ENCODE data around the gene IGF2BP2. TPM values are rescaled to one million over a fixed set of nuclear protein-coding genes. Genes with fewer than 3 reads are reported as not detected.
A peak's percentile ranks its signal among the peaks of the same experiment; 100 is the strongest.

IGF2BP2 gene
- total and polyA plus RNA-seq, 2 donors (not counting 1 experiment from before 2014, with no cell fraction given): 0.01 TPM; not detected in 1

GRCh38 chr3:185766329-185767001 lies 58.4 kb downstream of the IGF2BP2 start:
- ChIA-PET POLR2A (no interaction called here), CTCF (interaction anchor here (1.0 to 4.0 kb wide), 4 partner anchors 9 to 207 kb away, joined by 3 to 31 read pairs (median 10); no protein-coding TSS in a partner anchor)
- Histone ChIP-seq H3K4me3 (ENCODE audit: control extremely low read depth in 1 of 5, extremely low read depth in 1 of 5, insufficient read depth in 1 of 5, low read depth in 2 of 5, low read length in 4 of 5) (no peak overlapping the region), H4K20me1 (ENCODE audit: control insufficient read depth, insufficient read depth, low read length, poor library complexity, severe bottlenecking) (no peaks in the 10 kb centered on the region), H3K4me2 (replicated peaks; ENCODE audit: low read depth, low read length, poor library complexity, severe bottlenecking) (no peak overlapping the region), H3K27ac (ENCODE audit: low read length in 2 of 2) (no peak overlapping the region), H3K27me3 (replicated peaks in 1 of 4; ENCODE audit: control extremely low read depth in 1 of 4, control insufficient read depth in 3 of 4, insufficient read depth in 4 of 4, low read length in 3 of 4) (peaks cover 0 to 8% (median 2%) of the 10 kb centered on the region in 4 experiments), H3K79me2 (ENCODE audit: control insufficient read depth, insufficient read depth, low read length) (no peaks in the 10 kb centered on the region), H2AFZ (ENCODE audit: insufficient read depth, low read depth, low read length, poor library complexity, severe bottlenecking) (peak overlapping the region; percentile 9), H3K9me3 (ENCODE audit: control extremely low read depth in 1 of 3, control insufficient read depth in 2 of 3, insufficient read depth in 1 of 3, low read length in 2 of 3) (no peaks in the 10 kb centered on the region), H3K9ac (ENCODE audit: low read length) (no peak overlapping the region), H3K36me3 (replicated peaks in 1 of 2; ENCODE audit: control extremely low read depth in 1 of 2, control insufficient read depth in 1 of 2, extremely low read depth in 1 of 2, insufficient read depth in 2 of 2, low read length in 1 of 2) (no peaks in the 10 kb centered on the region), H3K4me1 (ENCODE audit: control insufficient read depth in 2 of 2, insufficient read depth in 2 of 2, low read length in 2 of 2) (no peaks in the 10 kb centered on the region)
- Mint-ChIP-seq H3K9me3 (ENCODE audit: insufficient read depth) (no peaks in the 10 kb centered on the region), H3K4me3 (no peak overlapping the region), H3K27me3 (peaks cover 22% of the 10 kb centered on the region), H3K4me1 (no peaks in the 10 kb centered on the region), H3K27ac (no peak overlapping the region)
- DNase-seq: no peak
- TF ChIP-seq CTCF (IDR thresholded peaks at IDR 0.05) (no peak), EZH2 (IDR thresholded peaks at IDR 0.05; ENCODE audit: borderline replicate concordance, insufficient read depth, low read depth, low read length, poor library complexity, severe bottlenecking) (no peak)
- intact Hi-C loops (cut with micrococcal nuclease): no loop called here
- no peak for ATAC-seq (ENCODE audit: low read depth)
- WGBS (ENCODE audit: insufficient coverage): 63% methylated on average over 1 of the region's 5 CpGs

GRCh38 chr3:185764980-185765370 lies 59.9 kb downstream of the IGF2BP2 start:
- Histone ChIP-seq H3K27me3 (replicated peaks in 1 of 4; ENCODE audit: control extremely low read depth in 1 of 4, control insufficient read depth in 3 of 4, insufficient read depth in 4 of 4, low read length in 3 of 4) (peaks cover 0 to 8% (median 3%) of the 10 kb centered on the region in 4 experiments), H4K20me1 (ENCODE audit: control insufficient read depth, insufficient read depth, low read length, poor library complexity, severe bottlenecking) (no peaks in the 10 kb centered on the region), H3K9me3 (ENCODE audit: control extremely low read depth in 1 of 3, control insufficient read depth in 2 of 3, insufficient read depth in 1 of 3, low read length in 2 of 3) (no peaks in the 10 kb centered on the region), H3K4me1 (ENCODE audit: control insufficient read depth in 2 of 2, insufficient read depth in 2 of 2, low read length in 2 of 2) (no peaks in the 10 kb centered on the region), H3K9ac (ENCODE audit: low read length) (no peak overlapping the region), H3K4me2 (replicated peaks; ENCODE audit: low read depth, low read length, poor library complexity, severe bottlenecking) (no peak overlapping the region), H3K36me3 (replicated peaks in 1 of 2; ENCODE audit: control extremely low read depth in 1 of 2, control insufficient read depth in 1 of 2, extremely low read depth in 1 of 2, insufficient read depth in 2 of 2, low read length in 1 of 2) (no peaks in the 10 kb centered on the region), H3K4me3 (ENCODE audit: control extremely low read depth in 1 of 5, extremely low read depth in 1 of 5, insufficient read depth in 1 of 5, low read depth in 2 of 5, low read length in 4 of 5) (no peak overlapping the region), H2AFZ (ENCODE audit: insufficient read depth, low read depth, low read length, poor library complexity, severe bottlenecking) (no peak overlapping the region), H3K79me2 (ENCODE audit: control insufficient read depth, insufficient read depth, low read length) (no peaks in the 10 kb centered on the region), H3K27ac (ENCODE audit: low read length in 2 of 2) (no peak overlapping the region)
- no peak overlapping the region for H3K27ac Mint-ChIP-seq
- no peak for DNase-seq
- ChIA-PET CTCF (interaction anchor here (1.9 to 2.4 kb wide), 2 partner anchors 19 to 105 kb away, joined by 7 to 8 read pairs; no protein-coding TSS in a partner anchor), POLR2A (no interaction called here)
- no CpG with 5 or more reads among the region's 3 CpGs for WGBS (ENCODE audit: insufficient coverage)
- no peaks in the 10 kb centered on the region for H3K4me1 Mint-ChIP-seq
- peaks cover 31% of the 10 kb centered on the region for H3K27me3 Mint-ChIP-seq
- H3K9me3 Mint-ChIP-seq (ENCODE audit: insufficient read depth): no peaks in the 10 kb centered on the region
- intact Hi-C loops (cut with micrococcal nuclease): no loop called here
- no peak for TF ChIP-seq EZH2 (IDR thresholded peaks at IDR 0.05; ENCODE audit: borderline replicate concordance, insufficient read depth, low read depth, low read length, poor library complexity, severe bottlenecking)
- no peak for TF ChIP-seq CTCF (IDR thresholded peaks at IDR 0.05)
- H3K4me3 Mint-ChIP-seq: no peak overlapping the region
- no peak for ATAC-seq (ENCODE audit: low read depth)
